ENCODE measurements around the gene BRINP2.

- TF ChIP-seq CTCF (IDR thresholded peaks at IDR 0.05) (no peak), POLR2AphosphoS5 (IDR thresholded peaks at IDR 0.05) (peak in 1 of 3 donors; percentile 12)
These were observed 76.2 kb downstream of the BRINP2 start for GRCh38 chr1:177246710-177247580.

Data from stomach (tissue), 4 donors.